ENCODE data around the gene ST8SIA4. TPM values are rescaled to one million over a fixed set of nuclear protein-coding genes. Genes with fewer than 3 reads are reported as not detected.

The ST8SIA4 gene
- total and polyA plus RNA-seq, 2 donors (not counting 3 experiments of a cell fraction or from before 2014, with no cell fraction given) = 4.5 to 25.0 TPM

DNA sequence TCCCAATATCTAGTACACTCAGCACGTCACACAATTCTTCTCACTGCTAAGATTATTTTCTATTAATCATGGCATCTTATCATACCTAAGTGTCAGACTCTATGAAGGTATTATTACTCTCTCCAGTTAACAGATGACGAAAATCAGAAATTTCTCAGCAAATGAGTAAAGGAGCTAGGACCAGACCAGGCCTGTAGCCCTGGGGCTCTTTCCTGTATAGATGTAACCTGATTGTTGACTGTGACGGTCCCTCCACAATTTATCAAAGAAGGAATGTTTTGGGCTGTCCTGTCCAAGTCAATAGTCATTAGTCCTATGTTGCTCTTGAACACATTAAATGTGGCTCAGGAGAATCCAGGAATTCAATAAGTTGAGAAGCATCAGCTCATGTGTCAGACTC lies 106.2 kb downstream of the ST8SIA4 start:
- no peaks in the 10 kb centered on the region for H3K27me3 ChIP-seq (ENCODE audit: control insufficient read depth in 2 of 2, insufficient read depth in 2 of 2, low read length in 2 of 2)
- no peak overlapping the region for H3K9ac ChIP-seq (replicated peaks; ENCODE audit: extremely low read depth, insufficient read depth, low read length)
- H3K4me2 ChIP-seq (ENCODE audit: insufficient read depth, low read length) = no peak overlapping the region
- no peaks in the 10 kb centered on the region for H3K36me3 ChIP-seq (ENCODE audit: control insufficient read depth in 2 of 2, extremely low read depth in 1 of 2, insufficient read depth in 2 of 2, low read length in 2 of 2)
- no peak for FAIRE-seq
- no peaks in the 10 kb centered on the region for H3K9me3 ChIP-seq (replicated peaks; ENCODE audit: control insufficient read depth, insufficient read depth, low read length)
- ChIA-PET POLR2A (no interaction called here), CTCF (interaction anchor here (0.6 to 1.7 kb wide), 2 partner anchors 13 to 185 kb away, joined by 3 to 5 read pairs; no protein-coding TSS in a partner anchor)
- H3K4me3 ChIP-seq (replicated peaks in 1 of 3; ENCODE audit: insufficient read depth in 1 of 3, low read depth in 1 of 3, low read length in 3 of 3) = no peak overlapping the region
- H3K9me1 ChIP-seq (replicated peaks; ENCODE audit: control insufficient read depth, extremely low read depth, insufficient read depth, low read length) = no peaks in the 10 kb centered on the region
- H2AFZ ChIP-seq (ENCODE audit: low read depth, low read length) = no peak overlapping the region
- no peaks in the 10 kb centered on the region for H3K79me2 ChIP-seq (ENCODE audit: control insufficient read depth, insufficient read depth, low read length)
- H3K4me1 ChIP-seq (ENCODE audit: control insufficient read depth, extremely low read depth, insufficient read depth, low read length) = peaks cover 6% of the 10 kb centered on the region
- H4K20me1 ChIP-seq (replicated peaks; ENCODE audit: control insufficient read depth, extremely low read depth, insufficient read depth, low read length) = no peaks in the 10 kb centered on the region
- intact Hi-C loops (cut with micrococcal nuclease) = no loop called here
- TF ChIP-seq POLR2A (IDR thresholded peaks at IDR 0.05; ENCODE audit: low read depth, low read length) = no peak
- dilution Hi-C loops (cut with MboI; ENCODE audit: extremely low pct_ligation_motif_present, low sequenced_read_pairs) = no loop called here
- no TSS peak for BruUV-seq (replicated peaks)
- no peak overlapping the region for H3K27ac ChIP-seq (ENCODE audit: insufficient read depth, low read depth, low read length)
- no peak for DNase-seq (ENCODE audit: low read depth, low spot score)

- intact Hi-C loops (cut with micrococcal nuclease) (no loop called here), dilution Hi-C loops (cut with MboI; ENCODE audit: extremely low pct_ligation_motif_present, low sequenced_read_pairs) (no loop called here)
- Histone ChIP-seq H3K4me1 (ENCODE audit: control insufficient read depth, extremely low read depth, insufficient read depth, low read length) (peaks cover 6% of the 10 kb centered on the region), H3K9me3 (replicated peaks; ENCODE audit: control insufficient read depth, insufficient read depth, low read length) (no peaks in the 10 kb centered on the region), H3K36me3 (ENCODE audit: control insufficient read depth in 2 of 2, extremely low read depth in 1 of 2, insufficient read depth in 2 of 2, low read length in 2 of 2) (no peaks in the 10 kb centered on the region), H4K20me1 (replicated peaks; ENCODE audit: control insufficient read depth, extremely low read depth, insufficient read depth, low read length) (no peaks in the 10 kb centered on the region), H3K27ac (ENCODE audit: insufficient read depth, low read depth, low read length) (no peak overlapping the region), H3K27me3 (ENCODE audit: control insufficient read depth in 2 of 2, insufficient read depth in 2 of 2, low read length in 2 of 2) (no peaks in the 10 kb centered on the region), H3K9me1 (replicated peaks; ENCODE audit: control insufficient read depth, extremely low read depth, insufficient read depth, low read length) (no peaks in the 10 kb centered on the region), H2AFZ (ENCODE audit: low read depth, low read length) (no peak overlapping the region), H3K4me3 (replicated peaks in 1 of 3; ENCODE audit: insufficient read depth in 1 of 3, low read depth in 1 of 3, low read length in 3 of 3) (no peak overlapping the region), H3K79me2 (ENCODE audit: control insufficient read depth, insufficient read depth, low read length) (no peaks in the 10 kb centered on the region), H3K4me2 (ENCODE audit: insufficient read depth, low read length) (no peak overlapping the region), H3K9ac (replicated peaks; ENCODE audit: extremely low read depth, insufficient read depth, low read length) (no peak overlapping the region)
- POLR2A ChIA-PET = no interaction called here
- DNase-seq (ENCODE audit: low read depth, low spot score) = no peak
- no TSS peak for BruUV-seq (replicated peaks)
- no peak for FAIRE-seq
- CTCF ChIA-PET = no interaction called here
- TF ChIP-seq POLR2AphosphoS5 (IDR thresholded peaks at IDR 0.05; ENCODE audit: insufficient read depth, low read depth, low read length) = no peak
- no peak for TF ChIP-seq FOS (IDR thresholded peaks at IDR 0.05; ENCODE audit: borderline replicate concordance, insufficient read depth, low read length)
- no peak for TF ChIP-seq POLR2A (IDR thresholded peaks at IDR 0.05; ENCODE audit: low read depth, low read length)
- TF ChIP-seq EZH2 (IDR thresholded peaks at IDR 0.05; ENCODE audit: borderline replicate concordance, low read depth, low read length, severe bottlenecking) = no peak
- no peak for TF ChIP-seq MYC (IDR thresholded peaks at IDR 0.05; ENCODE audit: low read depth, low read length)
- no peak for TF ChIP-seq GATA2 (IDR thresholded peaks at IDR 0.05; ENCODE audit: insufficient read depth, insufficient read length, low read depth, low read length)
- TF ChIP-seq, protein P1, sequence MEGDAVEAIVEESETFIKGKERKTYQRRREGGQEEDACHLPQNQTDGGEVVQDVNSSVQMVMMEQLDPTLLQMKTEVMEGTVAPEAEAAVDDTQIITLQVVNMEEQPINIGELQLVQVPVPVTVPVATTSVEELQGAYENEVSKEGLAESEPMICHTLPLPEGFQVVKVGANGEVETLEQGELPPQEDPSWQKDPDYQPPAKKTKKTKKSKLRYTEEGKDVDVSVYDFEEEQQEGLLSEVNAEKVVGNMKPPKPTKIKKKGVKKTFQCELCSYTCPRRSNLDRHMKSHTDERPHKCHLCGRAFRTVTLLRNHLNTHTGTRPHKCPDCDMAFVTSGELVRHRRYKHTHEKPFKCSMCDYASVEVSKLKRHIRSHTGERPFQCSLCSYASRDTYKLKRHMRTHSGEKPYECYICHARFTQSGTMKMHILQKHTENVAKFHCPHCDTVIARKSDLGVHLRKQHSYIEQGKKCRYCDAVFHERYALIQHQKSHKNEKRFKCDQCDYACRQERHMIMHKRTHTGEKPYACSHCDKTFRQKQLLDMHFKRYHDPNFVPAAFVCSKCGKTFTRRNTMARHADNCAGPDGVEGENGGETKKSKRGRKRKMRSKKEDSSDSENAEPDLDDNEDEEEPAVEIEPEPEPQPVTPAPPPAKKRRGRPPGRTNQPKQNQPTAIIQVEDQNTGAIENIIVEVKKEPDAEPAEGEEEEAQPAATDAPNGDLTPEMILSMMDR (IDR thresholded peaks at IDR 0.05; ENCODE audit: extremely low read depth in 1 of 2, insufficient read depth in 1 of 2, low read depth in 1 of 2, low read length in 2 of 2) = no peak
Measured at GRCh38 chr5:100794844-100795243, 108.2 kb downstream of the ST8SIA4 start.

All from endothelial cell of umbilical vein (primary cell).